Bronchus fibroblast of lung (primary cell): ENCODE measurements around the gene SPRR2E. TPM values are rescaled to one million over a fixed set of nuclear protein-coding genes. Genes with fewer than 3 reads are reported as not detected.

ENCODE experiments used
- total RNA-seq: library from RNA; depleted of rRNA; stranded (reverse); fragments of >200 nt; gene quantifications from 2 replicates; pipeline ENCODE4 v1.2.3, GENCODE V29; 2015

Gene SPRR2E
- not detected in 2 replicates for total RNA-seq

GRCh38 chr1:153094426-153094825 is at the start of gene SPRR2E:
Gene SPRR2E (minus strand): TSS chr1:153094526. CDS start chr1:153093751, 775 bp downstream.

GRCh38 chr1:153113416-153113815 is 19.1 kb upstream of the SPRR2E start, which contains the start of gene SPRR2F:
Gene SPRR2F (minus strand): TSS chr1:153113516. CDS start chr1:153112733, 783 bp downstream.

DNA sequence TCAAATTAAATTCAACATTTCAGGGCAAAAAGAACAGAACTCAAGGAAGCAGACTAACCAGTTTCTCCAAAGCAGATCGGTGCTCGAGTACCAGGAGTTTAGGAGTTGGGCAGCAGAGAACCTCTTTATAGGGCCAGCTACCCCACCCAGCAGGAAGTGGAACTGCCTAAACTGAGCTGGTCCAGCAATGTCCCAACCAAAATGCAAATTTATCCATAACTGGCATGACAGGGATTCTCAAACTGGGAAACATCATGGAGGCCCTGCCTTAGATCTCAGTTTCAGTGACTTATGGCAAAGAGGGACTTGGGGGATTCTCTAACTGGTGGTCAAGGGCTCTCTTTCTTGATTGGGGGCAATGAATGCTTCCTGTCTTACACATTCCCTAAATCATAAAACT is 22.8 kb downstream of the SPRR2E start, which contains the start of gene SPRR2B:
SPRR2B (minus strand) TSS at position 101 of the 400 bp plus-strand sequence. CDS start 772 bp downstream, outside the sequence.

GRCh38 chr1:153057375-153057774 is 37.0 kb downstream of the SPRR2E start, which contains the start of gene SPRR2A:
Gene SPRR2A (minus strand): TSS chr1:153057512. CDS start chr1:153056735, 777 bp downstream.

Other genes with a start within 250 kb of the SPRR2E start
- not detected in 2 replicates for gene LCE7A, start 234.5 kb downstream of the SPRR2E start, total RNA-seq
- not detected in 2 replicates for gene SMCP, start 216.2 kb downstream of the SPRR2E start, total RNA-seq
- not detected in 2 replicates for gene IVL, start 186.0 kb downstream of the SPRR2E start, total RNA-seq
- not detected in 2 replicates for gene SPRR5, start 147.3 kb downstream of the SPRR2E start, total RNA-seq
- not detected in 2 replicates for gene SPRR4, start 123.9 kb downstream of the SPRR2E start, total RNA-seq
- gene SPRR1A, start 110.4 kb downstream of the SPRR2E start, total RNA-seq = not detected in 2 replicates
- gene SPRR3, start 92.8 kb downstream of the SPRR2E start, total RNA-seq = not detected in 2 replicates
- gene SPRR1B, start 63.3 kb downstream of the SPRR2E start, total RNA-seq = not detected in 2 replicates
- not detected in 2 replicates for gene SPRR2D, start 53.4 kb downstream of the SPRR2E start, total RNA-seq
- gene SPRR2A, start 37.0 kb downstream of the SPRR2E start, total RNA-seq = not detected in 2 replicates
- not detected in 2 replicates for gene SPRR2B, start 22.9 kb downstream of the SPRR2E start, total RNA-seq
- gene SPRR2F, start 19.0 kb upstream of the SPRR2E start, total RNA-seq = not detected in 2 replicates
- gene SPRR2G, start 56.4 kb upstream of the SPRR2E start, total RNA-seq = not detected in 2 replicates
- gene LELP1, start 108.9 kb upstream of the SPRR2E start, total RNA-seq = not detected in 2 replicates
- gene PRR9, start 123.1 kb upstream of the SPRR2E start, total RNA-seq = not detected in 2 replicates
- gene LORICRIN, start 165.2 kb upstream of the SPRR2E start, total RNA-seq = not detected in 2 replicates
- gene PGLYRP3, start 218.4 kb upstream of the SPRR2E start, total RNA-seq = not detected in 2 replicates